Liver (tissue), 9 donors: Measurements from ENCODE around the gene NR2E1. TPM values are rescaled to one million over a fixed set of nuclear protein-coding genes. Genes with fewer than 3 reads are reported as not detected.

Source experiments
- DNase-seq: peaks from one replicate; pipeline ENCODE4 v3.0.0-alpha.2; 2017; ENCODE audit warnings: low spot score
- H3K27ac ChIP-seq, 2 donors: one replicate each; pipeline ENCODE4 v1.7.0; 2013; ENCODE audit warnings: inconsistent platforms in 2 of 2, low read length in 2 of 2, control low read depth in 1 of 2, low read depth in 1 of 2, mild to moderate bottlenecking in 1 of 2
- H3K27me3 ChIP-seq, 4 donors: one replicate each; pipeline versions ENCODE4 v1.6.1 to v1.7.0; 2013; ENCODE audit warnings: low read length in 3 of 4, inconsistent platforms in 1 of 4, mild to moderate bottlenecking in 1 of 4, moderate library complexity in 1 of 4; ENCODE audit not compliant: control insufficient read depth in 4 of 4, insufficient read depth in 4 of 4
- H3K36me3 ChIP-seq, 4 donors: one replicate each; pipeline versions ENCODE4 v1.6.1 to v1.7.0; 2013; ENCODE audit warnings: low read length in 3 of 4, mild to moderate bottlenecking in 3 of 4, low read depth in 1 of 4, moderate library complexity in 1 of 4; ENCODE audit not compliant: control insufficient read depth in 4 of 4, insufficient read depth in 3 of 4
- H3K4me1 ChIP-seq, 4 donors: one replicate each; pipeline versions ENCODE4 v1.6.1 to v1.7.0; 2013; ENCODE audit warnings: low read length in 3 of 4, mild to moderate bottlenecking in 3 of 4, moderate library complexity in 1 of 4; ENCODE audit not compliant: control insufficient read depth in 4 of 4, insufficient read depth in 4 of 4
- H3K4me3 ChIP-seq, 3 donors: one replicate each; pipeline versions ENCODE4 v1.6.1 to v1.7.0; 2013; ENCODE audit warnings: low read length in 3 of 3, control low read depth in 1 of 3, low read depth in 1 of 3, mild to moderate bottlenecking in 1 of 3
- H3K9ac ChIP-seq, 2 donors: one replicate each; pipeline ENCODE4 v1.7.0; 2013; ENCODE audit warnings: low read length in 2 of 2, mild to moderate bottlenecking in 2 of 2, moderate library complexity in 2 of 2, control low read depth in 1 of 2, low read depth in 1 of 2
- H3K9me3 ChIP-seq, 4 donors: one replicate each; pipeline versions ENCODE4 v1.6.1 to v1.7.0; 2013; ENCODE audit warnings: low read length in 3 of 4; ENCODE audit not compliant: control insufficient read depth in 4 of 4
- ATF3 ChIP-seq: IDR thresholded peaks from 2 replicates; pipeline ENCODE4 v1.6.1; 2016; ENCODE audit warnings: antibody characterized with exemption
- CTCF ChIP-seq: fragments of 150-350 bp; IDR thresholded peaks from 2 replicates; pipeline ENCODE4 v1.5.1; 2017; ENCODE audit warnings: improper control_type of control experiment, low read depth, low read length; ENCODE audit not compliant: missing input control
- EGR1 ChIP-seq, 2 donors: IDR thresholded peaks; 2 replicates each; pipeline ENCODE4 v1.6.1; 2016 to 2018; ENCODE audit warnings: antibody characterized with exemption in 2 of 2, low read depth in 2 of 2
- FOXA1 ChIP-seq: IDR thresholded peaks from 2 replicates; pipeline ENCODE4 v1.6.1; 2016; ENCODE audit warnings: antibody characterized with exemption
- FOXA2 ChIP-seq: IDR thresholded peaks from 2 replicates; pipeline ENCODE4 v1.6.1; 2016; ENCODE audit warnings: antibody characterized with exemption
- GABPA ChIP-seq, 2 donors: IDR thresholded peaks in 1 of 2; conservative IDR thresholded peaks in 1 of 2; 2 replicates each; pipeline ENCODE4 v1.6.1; 2016; ENCODE audit warnings: antibody characterized with exemption in 2 of 2, mild to moderate bottlenecking in 1 of 2, moderate library complexity in 1 of 2
- HNF4A ChIP-seq, 2 donors: conservative IDR thresholded peaks; 2 replicates each; pipeline ENCODE4 v1.6.1; 2016; ENCODE audit warnings: antibody characterized with exemption in 2 of 2, mild to moderate bottlenecking in 2 of 2
- HNF4G ChIP-seq: IDR thresholded peaks from 2 replicates; pipeline ENCODE4 v1.6.1; 2016; ENCODE audit warnings: antibody characterized with exemption
- JUND ChIP-seq, 2 donors: IDR thresholded peaks; 2 replicates each; pipeline ENCODE4 v1.6.1; 2016; ENCODE audit warnings: antibody characterized with exemption in 2 of 2
- MAX ChIP-seq: IDR thresholded peaks from 2 replicates; pipeline ENCODE4 v1.6.1; 2016; ENCODE audit warnings: antibody characterized with exemption
- NR2F2 ChIP-seq: IDR thresholded peaks from 2 replicates; pipeline ENCODE4 v1.6.1; 2016; ENCODE audit warnings: antibody characterized with exemption
- RAD21 ChIP-seq, 2 donors: IDR thresholded peaks; 2 replicates each; pipeline ENCODE4 v1.6.1; 2016; ENCODE audit warnings: antibody characterized with exemption in 2 of 2, mild to moderate bottlenecking in 2 of 2
- REST ChIP-seq: IDR thresholded peaks from 2 replicates; pipeline ENCODE4 v1.6.1; 2016; ENCODE audit warnings: antibody characterized with exemption, mild to moderate bottlenecking
- RXRA ChIP-seq, 2 donors: IDR thresholded peaks; 2 replicates each; pipeline ENCODE4 v1.6.1; 2017 to 2018; ENCODE audit warnings: antibody characterized with exemption in 2 of 2, mild to moderate bottlenecking in 1 of 2
- SP1 ChIP-seq: IDR thresholded peaks from 2 replicates; pipeline ENCODE4 v1.6.1; 2018; ENCODE audit warnings: antibody characterized with exemption, mild to moderate bottlenecking
- TAF1 ChIP-seq: conservative IDR thresholded peaks from 2 replicates; pipeline ENCODE4 v1.6.1; 2016; ENCODE audit warnings: antibody characterized with exemption, mild to moderate bottlenecking
- YY1 ChIP-seq: IDR thresholded peaks from 2 replicates; pipeline ENCODE4 v1.6.1; 2016; ENCODE audit warnings: antibody characterized with exemption, mild to moderate bottlenecking
- ZBTB33 ChIP-seq: IDR thresholded peaks from 2 replicates; pipeline ENCODE4 v1.6.1; 2016; ENCODE audit warnings: antibody characterized with exemption
- WGBS: extraction: QIAGEN DNeasy Blood & Tissue Kit; methylation state at CpG from one replicate; pipeline ENCODE4 v1.1.7; 2013; 5-methylcytosine and 5-hydroxymethylcytosine counted together
- polyA plus RNA-seq, 2 donors: library from polyadenylated mRNA; stranded (reverse) in 1 of 2; unstranded in 1 of 2; fragments of 200-250 nt in 1 of 2; fragments of >200 nt in 1 of 2; fragmentation: Nextera tagmentation in 1 of 2; extraction: Ambion mirVana in 1 of 2; gene quantifications; one replicate each; pipeline versions ENCODE4 v1.2.1 to v1.2.3, GENCODE V29; 2013 to 2015
- total RNA-seq, 2 donors: library from RNA; depleted of rRNA; stranded (reverse); fragments of >200 nt; gene quantifications; one replicate each; pipeline ENCODE4 v1.2.3, GENCODE V29; 2014
- donor health status: healthy.
- donor health status: healthy.
- donor health status: healthy.
- donor health status: healthy.
- donor health status: healthy.

Gene NR2E1
- total and polyA plus RNA-seq, 4 donors: not detected

- Histone ChIP-seq H3K27ac (no peak overlapping the region), H3K36me3 (no peaks in the 10 kb centered on the region), H3K9me3 (peaks cover 0 to 7% (median 0%) of the 10 kb centered on the region in 4 donors), H3K4me3 (no peak overlapping the region), H3K9ac (no peak overlapping the region), H3K4me1 (peaks cover 10 to 38% (median 22%) of the 10 kb centered on the region in 4 donors), H3K27me3 (peaks cover 5 to 62% (median 41%) of the 10 kb centered on the region in 4 donors)
- DNase-seq: no peak
- TF ChIP-seq YY1 (no peak), GABPA (IDR thresholded peaks at IDR 0.05 in 1 of 2, conservative IDR thresholded peaks at IDR 0.05 in 1 of 2) (no peak), FOXA2 (no peak), HNF4G (no peak), ATF3 (no peak), RAD21 (IDR thresholded peaks at IDR 0.05) (no peak), FOXA1 (no peak), ZBTB33 (no peak), NR2F2 (no peak), SP1 (no peak), REST (no peak), JUND (IDR thresholded peaks at IDR 0.05) (no peak), EGR1 (IDR thresholded peaks at IDR 0.05; ENCODE audit: low read depth in 2 of 2) (no peak), RXRA (IDR thresholded peaks at IDR 0.05) (no peak), TAF1 (no peak), CTCF (no peak), MAX (no peak), HNF4A (conservative IDR thresholded peaks at IDR 0.05) (no peak)
- 4% methylated on average over 6 of the region's 6 CpGs for WGBS
These were observed 2.6 kb upstream of the NR2E1 start for GRCh38 chr6:108163267-108163643.
